Neural cell (in vitro differentiated cells): ENCODE results near the gene SPOP. TPM values are rescaled to one million over a fixed set of nuclear protein-coding genes. Genes with fewer than 3 reads are reported as not detected.

Experiments used
- H2AFZ ChIP-seq: fragments of 200-600, 300-800 bp; sonication (generic), shearing (Covaris generic); 2 replicates; pipeline ENCODE4 v1.6.0; 2014; ENCODE audit warnings: low read depth, mild to moderate bottlenecking, antibody characterized with exemption, low read length, moderate library complexity
- H3F3A ChIP-seq: fragments of 200-600 bp; shearing (Covaris generic); 2 replicates; pipeline ENCODE4 v1.6.1; 2016; ENCODE audit warnings: mild to moderate bottlenecking, moderate library complexity, mixed read lengths, antibody characterized with exemption, low read length; ENCODE audit not compliant: insufficient read depth, poor library complexity, severe bottlenecking
- H3K27ac ChIP-seq: fragments of 200-600, 300-800 bp; sonication (generic), shearing (Covaris generic); 2 replicates; pipeline ENCODE4 v1.5.1; 2014; ENCODE audit warnings: mild to moderate bottlenecking, low read length, moderate library complexity
- H3K27me3 ChIP-seq: fragments of 300-800, 200-600 bp; sonication (generic), shearing (Covaris generic); 2 replicates; pipeline ENCODE4 v1.6.0; 2014; ENCODE audit warnings: mild to moderate bottlenecking, low read depth, low read length, moderate library complexity; ENCODE audit not compliant: insufficient read depth
- H3K36me3 ChIP-seq: fragments of 300-800, 200-600 bp; sonication (generic), shearing (Covaris generic); 2 replicates; pipeline ENCODE4 v1.5.1; 2014; ENCODE audit warnings: mild to moderate bottlenecking, antibody characterized with exemption, low read length, moderate library complexity; ENCODE audit not compliant: insufficient read depth
- H3K4me2 ChIP-seq: fragments of 300-800, 200-600 bp; sonication (generic), shearing (Covaris generic); 2 replicates; pipeline ENCODE4 v1.6.0; 2014; ENCODE audit warnings: mild to moderate bottlenecking, low read length
- H3K4me3 ChIP-seq: fragments of 300-800, 200-600 bp; sonication (generic), shearing (Covaris generic); 2 replicates; pipeline ENCODE4 v1.5.1; 2014; ENCODE audit warnings: mild to moderate bottlenecking, low read length, moderate library complexity
- H3K79me2 ChIP-seq: fragments of 200-600 bp; shearing (Covaris generic); replicated peaks from 2 replicates; pipeline ENCODE4 v1.6.0; 2014; ENCODE audit warnings: mild to moderate bottlenecking, low read length, moderate library complexity; ENCODE audit not compliant: insufficient read depth
- H3K9ac ChIP-seq: fragments of 300-800, 200-600 bp; sonication (generic), shearing (Covaris generic); 2 replicates; pipeline ENCODE4 v1.6.1; 2016; ENCODE audit warnings: mild to moderate bottlenecking, low read length, mixed read lengths
- H3K9me2 ChIP-seq: fragments of 200-600 bp; shearing (Covaris generic); 2 replicates; pipeline ENCODE4 v1.6.1; 2016; ENCODE audit warnings: mild to moderate bottlenecking, low read length, mixed read lengths; ENCODE audit not compliant: insufficient read depth
- H3K9me3 ChIP-seq: fragments of 200-600, 300-800 bp; sonication (generic), shearing (Covaris generic); 2 replicates; pipeline ENCODE4 v1.6.1; 2016; ENCODE audit warnings: mild to moderate bottlenecking, mixed run types, low read length, moderate library complexity, mixed read lengths
- H4K20me1 ChIP-seq: fragments of 200-600 bp; shearing (Covaris generic); 2 replicates; pipeline ENCODE4 v1.6.1; 2016; ENCODE audit warnings: mild to moderate bottlenecking, mixed run types; ENCODE audit not compliant: insufficient read depth
- EP300 ChIP-seq: fragments of 450-650 bp; conservative IDR thresholded peaks from 2 replicates; pipeline ENCODE4 v1.6.1; 2014; ENCODE audit warnings: antibody characterized with exemption, mild to moderate bottlenecking, moderate library complexity; ENCODE audit not compliant: poor library complexity, severe bottlenecking
- EZH2 ChIP-seq: fragments of 200-600, 300-800 bp; shearing (Covaris generic), sonication (generic); IDR thresholded peaks from 2 replicates; pipeline ENCODE4 v1.6.1; 2014; ENCODE audit warnings: antibody characterized with exemption, low read length, borderline replicate concordance, mild to moderate bottlenecking; ENCODE audit not compliant: insufficient read depth, poor library complexity, severe bottlenecking
- MXI1 ChIP-seq: fragments of 450-650 bp; conservative IDR thresholded peaks from 2 replicates; pipeline ENCODE4 v1.6.1; 2014; ENCODE audit warnings: antibody characterized with exemption, mild to moderate bottlenecking; ENCODE audit not compliant: poor library complexity, severe bottlenecking
- POLR2AphosphoS5 ChIP-seq: IDR thresholded peaks from 2 replicates; pipeline ENCODE4 v1.6.1; 2012
- RAD21 ChIP-seq: fragments of 450-650 bp; conservative IDR thresholded peaks from 2 replicates; pipeline ENCODE4 v1.6.1; 2014; ENCODE audit warnings: antibody characterized with exemption, mild to moderate bottlenecking, moderate library complexity
- SMC3 ChIP-seq: fragments of 450-650 bp; conservative IDR thresholded peaks from 2 replicates; pipeline ENCODE4 v1.6.1; 2014; ENCODE audit warnings: antibody characterized with exemption, mild to moderate bottlenecking, moderate library complexity; ENCODE audit not compliant: poor library complexity
- TAF1 ChIP-seq: IDR thresholded peaks from 2 replicates; pipeline ENCODE4 v1.6.1; 2012; ENCODE audit warnings: low read depth
- polyA plus RNA-seq: library from polyadenylated mRNA; depleted of rRNA; stranded (reverse); fragments of >200 nt; gene quantifications from 2 replicates; pipeline ENCODE4 v1.2.3, GENCODE V29; 2014
- TF ChIP-seq, protein P1 (sequence below): IDR thresholded peaks from 2 replicates; pipeline ENCODE4 v1.6.1; 2012; ENCODE audit warnings: borderline replicate concordance
- TF ChIP-seq, protein P2 (sequence below): fragments of 450-650 bp; IDR thresholded peaks from 2 replicates; pipeline ENCODE4 v1.5.1; 2014; ENCODE audit warnings: antibody characterized with exemption, mild to moderate bottlenecking, moderate library complexity; ENCODE audit not compliant: poor library complexity, severe bottlenecking

SPOP gene
- polyA plus RNA-seq, 1 donor from 2014 or later = 71.9 TPM

DNA sequence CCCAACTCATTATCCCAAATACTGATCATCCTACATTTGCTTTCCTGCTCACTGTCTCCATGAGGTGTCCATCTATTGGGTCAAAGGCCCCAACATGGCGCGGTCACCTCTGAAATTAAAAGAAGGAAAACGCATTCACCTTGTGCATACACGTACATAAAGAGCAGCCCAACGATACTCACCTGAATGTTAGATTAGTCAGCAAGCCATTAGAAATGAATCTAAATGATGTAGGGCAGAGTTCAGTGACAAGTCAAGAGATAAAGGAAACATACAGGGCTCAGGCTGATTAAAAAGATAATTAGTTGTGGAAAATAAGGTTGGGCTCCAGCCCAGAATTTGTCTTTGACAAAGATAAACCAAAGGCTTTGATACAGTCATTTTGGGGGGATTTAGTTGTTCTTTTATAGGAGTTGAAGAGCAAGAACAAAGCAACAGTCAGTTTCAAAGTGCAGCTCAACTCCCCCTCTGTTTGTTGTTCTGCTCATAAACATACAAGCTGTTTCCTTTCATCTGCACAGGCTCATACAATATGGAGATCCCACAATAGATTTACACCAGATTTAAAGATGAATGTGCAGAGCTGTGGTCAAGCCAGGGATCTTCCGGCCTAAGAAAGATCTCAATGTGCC is 81.2 kb downstream of the SPOP start:
- no peak overlapping the region for H3K27ac ChIP-seq
- no peak overlapping the region for H2AFZ ChIP-seq
- peaks cover 4% of the 10 kb centered on the region for H3K36me3 ChIP-seq
- no peaks in the 10 kb centered on the region for H3K27me3 ChIP-seq
- TF ChIP-seq RAD21 = no peak
- TF ChIP-seq, protein P1, sequence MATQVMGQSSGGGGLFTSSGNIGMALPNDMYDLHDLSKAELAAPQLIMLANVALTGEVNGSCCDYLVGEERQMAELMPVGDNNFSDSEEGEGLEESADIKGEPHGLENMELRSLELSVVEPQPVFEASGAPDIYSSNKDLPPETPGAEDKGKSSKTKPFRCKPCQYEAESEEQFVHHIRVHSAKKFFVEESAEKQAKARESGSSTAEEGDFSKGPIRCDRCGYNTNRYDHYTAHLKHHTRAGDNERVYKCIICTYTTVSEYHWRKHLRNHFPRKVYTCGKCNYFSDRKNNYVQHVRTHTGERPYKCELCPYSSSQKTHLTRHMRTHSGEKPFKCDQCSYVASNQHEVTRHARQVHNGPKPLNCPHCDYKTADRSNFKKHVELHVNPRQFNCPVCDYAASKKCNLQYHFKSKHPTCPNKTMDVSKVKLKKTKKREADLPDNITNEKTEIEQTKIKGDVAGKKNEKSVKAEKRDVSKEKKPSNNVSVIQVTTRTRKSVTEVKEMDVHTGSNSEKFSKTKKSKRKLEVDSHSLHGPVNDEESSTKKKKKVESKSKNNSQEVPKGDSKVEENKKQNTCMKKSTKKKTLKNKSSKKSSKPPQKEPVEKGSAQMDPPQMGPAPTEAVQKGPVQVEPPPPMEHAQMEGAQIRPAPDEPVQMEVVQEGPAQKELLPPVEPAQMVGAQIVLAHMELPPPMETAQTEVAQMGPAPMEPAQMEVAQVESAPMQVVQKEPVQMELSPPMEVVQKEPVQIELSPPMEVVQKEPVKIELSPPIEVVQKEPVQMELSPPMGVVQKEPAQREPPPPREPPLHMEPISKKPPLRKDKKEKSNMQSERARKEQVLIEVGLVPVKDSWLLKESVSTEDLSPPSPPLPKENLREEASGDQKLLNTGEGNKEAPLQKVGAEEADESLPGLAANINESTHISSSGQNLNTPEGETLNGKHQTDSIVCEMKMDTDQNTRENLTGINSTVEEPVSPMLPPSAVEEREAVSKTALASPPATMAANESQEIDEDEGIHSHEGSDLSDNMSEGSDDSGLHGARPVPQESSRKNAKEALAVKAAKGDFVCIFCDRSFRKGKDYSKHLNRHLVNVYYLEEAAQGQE = no peak
- TF ChIP-seq EP300 = no peak
- no peak for TF ChIP-seq POLR2AphosphoS5
- TF ChIP-seq MXI1 = no peak
- no peak for TF ChIP-seq SMC3
- TF ChIP-seq TAF1 = no peak
- no peak for TF ChIP-seq EZH2
- TF ChIP-seq, protein P2, sequence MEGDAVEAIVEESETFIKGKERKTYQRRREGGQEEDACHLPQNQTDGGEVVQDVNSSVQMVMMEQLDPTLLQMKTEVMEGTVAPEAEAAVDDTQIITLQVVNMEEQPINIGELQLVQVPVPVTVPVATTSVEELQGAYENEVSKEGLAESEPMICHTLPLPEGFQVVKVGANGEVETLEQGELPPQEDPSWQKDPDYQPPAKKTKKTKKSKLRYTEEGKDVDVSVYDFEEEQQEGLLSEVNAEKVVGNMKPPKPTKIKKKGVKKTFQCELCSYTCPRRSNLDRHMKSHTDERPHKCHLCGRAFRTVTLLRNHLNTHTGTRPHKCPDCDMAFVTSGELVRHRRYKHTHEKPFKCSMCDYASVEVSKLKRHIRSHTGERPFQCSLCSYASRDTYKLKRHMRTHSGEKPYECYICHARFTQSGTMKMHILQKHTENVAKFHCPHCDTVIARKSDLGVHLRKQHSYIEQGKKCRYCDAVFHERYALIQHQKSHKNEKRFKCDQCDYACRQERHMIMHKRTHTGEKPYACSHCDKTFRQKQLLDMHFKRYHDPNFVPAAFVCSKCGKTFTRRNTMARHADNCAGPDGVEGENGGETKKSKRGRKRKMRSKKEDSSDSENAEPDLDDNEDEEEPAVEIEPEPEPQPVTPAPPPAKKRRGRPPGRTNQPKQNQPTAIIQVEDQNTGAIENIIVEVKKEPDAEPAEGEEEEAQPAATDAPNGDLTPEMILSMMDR = no peak
- H3K9ac ChIP-seq = no peak overlapping the region
- H4K20me1 ChIP-seq = no peaks in the 10 kb centered on the region
- no peaks in the 10 kb centered on the region for H3K79me2 ChIP-seq
- H3K9me3 ChIP-seq = no peaks in the 10 kb centered on the region
- no peak overlapping the region for H3K4me3 ChIP-seq
- no peaks in the 10 kb centered on the region for H3K9me2 ChIP-seq
- H3K4me2 ChIP-seq = no peak overlapping the region
- no peaks in the 10 kb centered on the region for H3F3A ChIP-seq

DNA sequence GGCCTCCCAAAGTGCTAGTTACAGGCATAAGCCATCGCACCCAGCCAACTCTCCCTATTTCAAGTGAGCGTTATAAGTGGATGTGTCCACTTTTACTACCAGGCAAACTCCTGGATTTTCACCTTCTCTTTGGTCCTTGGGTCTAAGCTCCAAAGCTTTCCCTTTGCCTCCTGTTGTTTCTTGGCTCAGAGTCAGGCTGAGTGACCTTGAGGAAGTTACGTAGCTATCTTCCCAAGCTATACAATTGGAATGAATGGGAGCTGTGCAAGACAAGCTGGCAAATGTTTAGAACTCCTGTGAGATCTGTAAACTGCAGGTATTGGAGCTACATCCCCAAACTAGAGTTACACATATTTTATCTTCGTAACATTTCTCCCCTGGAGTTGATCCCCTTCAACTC is 81.9 kb downstream of the SPOP start:
- Histone ChIP-seq H3K9ac (no peak overlapping the region), H3K9me3 (no peaks in the 10 kb centered on the region), H3K4me2 (no peak overlapping the region), H3F3A (no peaks in the 10 kb centered on the region), H3K27ac (no peak overlapping the region), H2AFZ (no peak overlapping the region), H3K36me3 (no peaks in the 10 kb centered on the region), H3K79me2 (no peaks in the 10 kb centered on the region), H3K9me2 (no peaks in the 10 kb centered on the region), H3K4me3 (no peak overlapping the region), H3K27me3 (no peaks in the 10 kb centered on the region), H4K20me1 (no peaks in the 10 kb centered on the region)
- TF ChIP-seq RAD21 (no peak), TAF1 (no peak), SMC3 (no peak), EZH2 (no peak), POLR2AphosphoS5 (no peak), EP300 (no peak), MXI1 (no peak)
- TF ChIP-seq, protein P1 = no peak
- TF ChIP-seq, protein P2 = no peak
